ENCODE data around the gene ISL2.

The ISL2 gene

DNA sequence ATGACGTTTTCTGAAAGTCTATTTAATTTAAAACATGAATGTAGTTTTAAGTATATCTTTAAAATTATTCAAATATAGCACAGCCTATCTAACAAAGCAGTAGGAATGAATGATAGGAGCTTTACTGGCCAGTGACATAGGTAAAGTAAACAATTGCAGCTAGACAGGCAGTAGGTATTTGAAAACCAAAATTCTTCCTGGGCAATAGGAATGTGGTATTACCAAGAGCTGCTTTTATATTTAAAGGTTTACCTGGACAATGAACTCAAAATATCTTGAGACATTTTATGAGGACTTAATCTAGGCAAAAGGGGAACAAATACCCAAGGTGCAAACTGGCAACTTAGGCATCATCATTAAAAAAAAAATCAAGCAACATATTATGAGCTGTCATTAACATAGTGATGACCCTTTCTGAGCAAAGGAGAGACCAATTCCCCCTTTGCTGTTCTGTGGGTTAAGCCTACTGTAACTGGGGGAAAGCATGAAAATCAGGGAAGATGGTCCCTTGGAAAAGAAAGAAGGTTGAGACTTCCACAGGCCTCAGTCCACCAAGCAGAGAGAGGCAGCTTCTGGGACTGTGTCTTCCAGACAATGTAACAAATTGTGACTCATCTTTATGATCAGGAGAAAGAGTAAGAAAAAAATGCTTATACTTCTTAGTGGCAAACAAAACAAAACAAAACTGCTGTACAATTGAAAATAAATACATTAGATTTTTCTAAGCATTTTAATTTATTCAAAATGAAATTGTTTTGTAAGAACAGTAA lies 12.9 kb downstream of the ISL2 start:
- Histone ChIP-seq H3K4me1 (ENCODE audit: insufficient read depth, low read length) (no peaks in the 10 kb centered on the region), H3K4me3 (ENCODE audit: low read depth in 1 of 2, low read length in 2 of 2) (no peak overlapping the region), H3K27ac (ENCODE audit: low read length) (no peak overlapping the region), H3K36me3 (ENCODE audit: insufficient read depth, low read length) (no peaks in the 10 kb centered on the region), H2AFZ (ENCODE audit: low read depth, low read length) (no peak overlapping the region), H3K9ac (ENCODE audit: low read depth, low read length) (no peak overlapping the region), H3K4me2 (ENCODE audit: insufficient read depth, low read length) (no peak overlapping the region), H3K79me2 (ENCODE audit: insufficient read depth, low read length) (no peaks in the 10 kb centered on the region), H3K9me3 (ENCODE audit: insufficient read depth, low read length, severe bottlenecking) (no peaks in the 10 kb centered on the region), H4K20me1 (ENCODE audit: insufficient read depth, low read length) (no peaks in the 10 kb centered on the region), H3K27me3 (ENCODE audit: insufficient read depth, low read length, poor library complexity) (no peaks in the 10 kb centered on the region)
- TF ChIP-seq EZH2 (IDR thresholded peaks at IDR 0.05; ENCODE audit: borderline replicate concordance, low read depth, low read length, severe bottlenecking), result no peak
- TF ChIP-seq, protein P1, sequence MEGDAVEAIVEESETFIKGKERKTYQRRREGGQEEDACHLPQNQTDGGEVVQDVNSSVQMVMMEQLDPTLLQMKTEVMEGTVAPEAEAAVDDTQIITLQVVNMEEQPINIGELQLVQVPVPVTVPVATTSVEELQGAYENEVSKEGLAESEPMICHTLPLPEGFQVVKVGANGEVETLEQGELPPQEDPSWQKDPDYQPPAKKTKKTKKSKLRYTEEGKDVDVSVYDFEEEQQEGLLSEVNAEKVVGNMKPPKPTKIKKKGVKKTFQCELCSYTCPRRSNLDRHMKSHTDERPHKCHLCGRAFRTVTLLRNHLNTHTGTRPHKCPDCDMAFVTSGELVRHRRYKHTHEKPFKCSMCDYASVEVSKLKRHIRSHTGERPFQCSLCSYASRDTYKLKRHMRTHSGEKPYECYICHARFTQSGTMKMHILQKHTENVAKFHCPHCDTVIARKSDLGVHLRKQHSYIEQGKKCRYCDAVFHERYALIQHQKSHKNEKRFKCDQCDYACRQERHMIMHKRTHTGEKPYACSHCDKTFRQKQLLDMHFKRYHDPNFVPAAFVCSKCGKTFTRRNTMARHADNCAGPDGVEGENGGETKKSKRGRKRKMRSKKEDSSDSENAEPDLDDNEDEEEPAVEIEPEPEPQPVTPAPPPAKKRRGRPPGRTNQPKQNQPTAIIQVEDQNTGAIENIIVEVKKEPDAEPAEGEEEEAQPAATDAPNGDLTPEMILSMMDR (IDR thresholded peaks at IDR 0.05; ENCODE audit: borderline replicate concordance, extremely low read depth, low read length, poor library complexity, severe bottlenecking), result no peak
- ATAC-seq (ENCODE audit: insufficient read depth, low read depth) (no peak), DNase-seq (no peak)

DNA sequence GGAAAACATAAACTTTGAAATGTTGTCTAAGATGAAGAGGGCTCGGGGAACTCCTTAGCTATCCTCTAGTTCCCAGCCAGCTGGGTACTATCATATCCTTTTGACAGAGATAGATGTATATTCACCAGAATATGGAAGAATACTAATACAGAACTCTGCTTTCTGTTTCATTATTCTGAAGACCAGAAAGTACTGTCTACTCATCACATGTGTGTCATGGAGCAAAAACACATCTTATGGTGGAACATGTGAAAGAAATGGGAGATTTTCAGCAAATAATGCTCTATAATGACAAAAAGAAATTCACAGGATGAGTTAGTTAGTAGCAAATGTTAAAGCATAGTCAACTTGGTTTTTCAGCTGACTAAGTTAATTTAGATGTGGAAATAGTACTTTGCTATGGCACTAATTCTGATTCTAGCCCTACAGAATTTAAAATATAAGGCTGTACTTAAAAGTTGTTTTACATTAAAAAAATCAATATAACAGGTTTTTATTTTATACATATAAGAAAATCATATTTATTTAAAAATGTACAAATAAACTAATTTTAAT lies 16.5 kb downstream of the ISL2 start:
- Histone ChIP-seq H3K4me1 (ENCODE audit: insufficient read depth, low read length) (no peaks in the 10 kb centered on the region), H2AFZ (ENCODE audit: low read depth, low read length) (no peak overlapping the region), H3K4me3 (ENCODE audit: low read depth in 1 of 2, low read length in 2 of 2) (no peak overlapping the region), H3K4me2 (ENCODE audit: insufficient read depth, low read length) (no peak overlapping the region), H3K36me3 (ENCODE audit: insufficient read depth, low read length) (no peaks in the 10 kb centered on the region), H3K27me3 (ENCODE audit: insufficient read depth, low read length, poor library complexity) (no peaks in the 10 kb centered on the region), H3K9ac (ENCODE audit: low read depth, low read length) (no peak overlapping the region), H3K9me3 (ENCODE audit: insufficient read depth, low read length, severe bottlenecking) (no peaks in the 10 kb centered on the region), H4K20me1 (ENCODE audit: insufficient read depth, low read length) (no peaks in the 10 kb centered on the region), H3K79me2 (ENCODE audit: insufficient read depth, low read length) (no peaks in the 10 kb centered on the region), H3K27ac (ENCODE audit: low read length) (no peak overlapping the region)
- DNase-seq, result no peak
- no peak for ATAC-seq (ENCODE audit: insufficient read depth, low read depth)
- no peak for TF ChIP-seq EZH2 (IDR thresholded peaks at IDR 0.05; ENCODE audit: borderline replicate concordance, low read depth, low read length, severe bottlenecking)
- TF ChIP-seq, protein P1 (IDR thresholded peaks at IDR 0.05; ENCODE audit: borderline replicate concordance, extremely low read depth, low read length, poor library complexity, severe bottlenecking), result no peak

DNA sequence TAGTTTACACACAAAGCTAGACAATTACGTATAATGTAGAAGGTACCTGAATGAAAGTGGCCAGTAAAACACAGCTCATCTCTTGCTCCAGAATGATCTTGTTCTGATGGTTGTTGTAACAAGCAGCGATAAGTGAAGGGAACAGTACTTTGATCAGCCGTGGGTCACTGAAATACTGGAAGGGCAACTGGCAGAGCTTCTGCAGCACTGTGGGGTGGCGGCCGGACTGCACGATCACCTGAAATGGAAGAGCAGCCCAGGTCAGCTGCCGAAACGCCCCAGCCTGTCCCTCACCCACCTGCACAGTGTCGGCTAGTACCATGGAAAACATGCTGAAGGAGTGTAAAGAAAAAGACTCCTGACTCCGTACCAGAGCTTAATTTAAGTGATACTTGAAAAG lies 17.3 kb downstream of the ISL2 start:
- Histone ChIP-seq H3K27me3 (ENCODE audit: insufficient read depth, low read length, poor library complexity) (no peaks in the 10 kb centered on the region), H3K9me3 (ENCODE audit: insufficient read depth, low read length, severe bottlenecking) (no peaks in the 10 kb centered on the region), H3K27ac (ENCODE audit: low read length) (no peak overlapping the region), H3K4me2 (ENCODE audit: insufficient read depth, low read length) (no peak overlapping the region), H3K79me2 (ENCODE audit: insufficient read depth, low read length) (no peaks in the 10 kb centered on the region), H3K36me3 (ENCODE audit: insufficient read depth, low read length) (no peaks in the 10 kb centered on the region), H2AFZ (ENCODE audit: low read depth, low read length) (no peak overlapping the region), H4K20me1 (ENCODE audit: insufficient read depth, low read length) (no peaks in the 10 kb centered on the region), H3K4me3 (ENCODE audit: low read depth in 1 of 2, low read length in 2 of 2) (no peak overlapping the region), H3K9ac (ENCODE audit: low read depth, low read length) (no peak overlapping the region), H3K4me1 (ENCODE audit: insufficient read depth, low read length) (no peaks in the 10 kb centered on the region)
- TF ChIP-seq EZH2 (IDR thresholded peaks at IDR 0.05; ENCODE audit: borderline replicate concordance, low read depth, low read length, severe bottlenecking), result no peak
- TF ChIP-seq, protein P1 (IDR thresholded peaks at IDR 0.05; ENCODE audit: borderline replicate concordance, extremely low read depth, low read length, poor library complexity, severe bottlenecking), result no peak
- DNase-seq (no peak), ATAC-seq (ENCODE audit: insufficient read depth, low read depth) (no peak)
